Endothelial cell (in vitro differentiated cells): ENCODE data around the gene IGFBPL1. TPM values are rescaled to one million over a fixed set of nuclear protein-coding genes. Genes with fewer than 3 reads are reported as not detected.
A peak's percentile ranks its signal among the peaks of the same experiment; 100 is the strongest.

Experiments
- DNase-seq: peaks from one replicate; pipeline ENCODE4 v3.0.0; 2021; ENCODE audit warnings: low spot score
- H3K27ac Mint-ChIP-seq: one replicate; pipeline ENCODE4 v1.8.0; 2021; ENCODE audit warnings: mixed read lengths, inconsistent platforms; ENCODE audit not compliant: unreplicated experiment
- H3K27me3 Mint-ChIP-seq: one replicate; pipeline ENCODE4 v1.8.0; 2021; ENCODE audit warnings: mild to moderate bottlenecking, moderate library complexity, mixed read lengths, inconsistent platforms; ENCODE audit not compliant: unreplicated experiment
- H3K36me3 Mint-ChIP-seq: one replicate; pipeline ENCODE4 v1.8.0; 2021; ENCODE audit warnings: mild to moderate bottlenecking, low read depth, mixed read lengths, inconsistent platforms; ENCODE audit not compliant: unreplicated experiment
- H3K4me1 Mint-ChIP-seq: one replicate; pipeline ENCODE4 v1.8.0; 2021; ENCODE audit warnings: mild to moderate bottlenecking, mixed read lengths, inconsistent platforms; ENCODE audit not compliant: unreplicated experiment
- H3K4me3 Mint-ChIP-seq: one replicate; pipeline ENCODE4 v1.8.0; 2021; ENCODE audit warnings: mild to moderate bottlenecking, mixed read lengths, inconsistent platforms; ENCODE audit not compliant: unreplicated experiment
- H3K9me3 Mint-ChIP-seq: one replicate; pipeline ENCODE4 v1.8.0; 2021; ENCODE audit warnings: mixed read lengths, inconsistent platforms; ENCODE audit not compliant: unreplicated experiment
- total RNA-seq: library from RNA; stranded (reverse); fragmentation: NEBNext Ultra II Directional; extraction: Animal tissue kit (Norgen Biotek cat#: 25700); gene quantifications from one replicate; pipeline ENCODE4 v1.2.1, GENCODE V29; 2021; ENCODE audit not compliant: unreplicated experiment
- TF ChIP-seq, protein P1 (sequence below): fragments of 200-600 bp; sonication (generic); IDR thresholded peaks from one replicate; pipeline ENCODE4 v1.5.0; 2021; ENCODE audit warnings: antibody characterized with exemption; ENCODE audit not compliant: unreplicated experiment

The IGFBPL1 gene
- total RNA-seq, 1 donor from 2014 or later: 9.1 TPM

DNA sequence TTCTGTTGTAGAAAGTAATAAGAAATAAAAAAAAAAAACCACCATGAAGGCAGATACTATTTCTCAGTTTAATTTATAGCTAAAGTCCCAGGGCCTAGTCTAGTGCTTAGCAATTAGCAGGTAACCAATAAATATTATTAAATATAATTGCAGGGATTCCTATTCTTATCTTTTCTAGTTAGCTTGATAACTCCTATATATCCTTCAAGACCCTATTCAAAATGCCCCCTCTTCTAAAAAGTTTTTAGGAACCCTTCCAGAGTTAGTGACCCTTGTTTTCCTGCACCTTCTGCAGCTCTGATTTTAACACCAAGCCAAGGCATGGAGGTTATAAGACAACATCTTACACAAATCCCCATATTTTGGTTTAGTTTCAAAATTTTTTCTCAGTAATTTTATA is 56.4 kb downstream of the IGFBPL1 start:
- no peaks in the 10 kb centered on the region for H3K36me3 Mint-ChIP-seq
- TF ChIP-seq, protein P1, sequence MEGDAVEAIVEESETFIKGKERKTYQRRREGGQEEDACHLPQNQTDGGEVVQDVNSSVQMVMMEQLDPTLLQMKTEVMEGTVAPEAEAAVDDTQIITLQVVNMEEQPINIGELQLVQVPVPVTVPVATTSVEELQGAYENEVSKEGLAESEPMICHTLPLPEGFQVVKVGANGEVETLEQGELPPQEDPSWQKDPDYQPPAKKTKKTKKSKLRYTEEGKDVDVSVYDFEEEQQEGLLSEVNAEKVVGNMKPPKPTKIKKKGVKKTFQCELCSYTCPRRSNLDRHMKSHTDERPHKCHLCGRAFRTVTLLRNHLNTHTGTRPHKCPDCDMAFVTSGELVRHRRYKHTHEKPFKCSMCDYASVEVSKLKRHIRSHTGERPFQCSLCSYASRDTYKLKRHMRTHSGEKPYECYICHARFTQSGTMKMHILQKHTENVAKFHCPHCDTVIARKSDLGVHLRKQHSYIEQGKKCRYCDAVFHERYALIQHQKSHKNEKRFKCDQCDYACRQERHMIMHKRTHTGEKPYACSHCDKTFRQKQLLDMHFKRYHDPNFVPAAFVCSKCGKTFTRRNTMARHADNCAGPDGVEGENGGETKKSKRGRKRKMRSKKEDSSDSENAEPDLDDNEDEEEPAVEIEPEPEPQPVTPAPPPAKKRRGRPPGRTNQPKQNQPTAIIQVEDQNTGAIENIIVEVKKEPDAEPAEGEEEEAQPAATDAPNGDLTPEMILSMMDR: no peak
- no peaks in the 10 kb centered on the region for H3K4me1 Mint-ChIP-seq
- peaks cover 4% of the 10 kb centered on the region for H3K27me3 Mint-ChIP-seq
- no peak overlapping the region for H3K27ac Mint-ChIP-seq
- H3K4me3 Mint-ChIP-seq: no peak overlapping the region
- DNase-seq: no peak
- no peaks in the 10 kb centered on the region for H3K9me3 Mint-ChIP-seq

DNA sequence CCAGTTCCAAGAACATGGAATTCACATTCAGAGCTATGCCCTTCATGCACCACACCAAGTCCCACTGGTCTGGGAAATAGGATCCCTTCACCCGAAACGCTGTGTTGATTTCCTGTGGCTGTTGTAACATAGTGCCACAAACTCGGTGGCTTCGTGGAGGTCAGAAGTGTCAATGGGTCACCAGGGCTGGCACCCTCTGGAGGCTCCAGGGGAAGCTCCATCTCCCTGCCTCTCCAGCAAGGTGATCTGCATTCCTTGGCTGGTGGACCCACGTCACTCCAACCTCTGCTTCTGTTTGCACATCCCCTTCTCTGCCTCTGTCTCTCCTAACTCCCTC is 60.7 kb downstream of the IGFBPL1 start:
- Mint-ChIP-seq H3K27me3 (peaks cover 2% of the 10 kb centered on the region), H3K27ac (no peak overlapping the region), H3K9me3 (no peaks in the 10 kb centered on the region), H3K4me3 (no peak overlapping the region), H3K36me3 (no peaks in the 10 kb centered on the region), H3K4me1 (peaks cover 5% of the 10 kb centered on the region)
- TF ChIP-seq, protein P1: no peak
- no peak for DNase-seq

DNA sequence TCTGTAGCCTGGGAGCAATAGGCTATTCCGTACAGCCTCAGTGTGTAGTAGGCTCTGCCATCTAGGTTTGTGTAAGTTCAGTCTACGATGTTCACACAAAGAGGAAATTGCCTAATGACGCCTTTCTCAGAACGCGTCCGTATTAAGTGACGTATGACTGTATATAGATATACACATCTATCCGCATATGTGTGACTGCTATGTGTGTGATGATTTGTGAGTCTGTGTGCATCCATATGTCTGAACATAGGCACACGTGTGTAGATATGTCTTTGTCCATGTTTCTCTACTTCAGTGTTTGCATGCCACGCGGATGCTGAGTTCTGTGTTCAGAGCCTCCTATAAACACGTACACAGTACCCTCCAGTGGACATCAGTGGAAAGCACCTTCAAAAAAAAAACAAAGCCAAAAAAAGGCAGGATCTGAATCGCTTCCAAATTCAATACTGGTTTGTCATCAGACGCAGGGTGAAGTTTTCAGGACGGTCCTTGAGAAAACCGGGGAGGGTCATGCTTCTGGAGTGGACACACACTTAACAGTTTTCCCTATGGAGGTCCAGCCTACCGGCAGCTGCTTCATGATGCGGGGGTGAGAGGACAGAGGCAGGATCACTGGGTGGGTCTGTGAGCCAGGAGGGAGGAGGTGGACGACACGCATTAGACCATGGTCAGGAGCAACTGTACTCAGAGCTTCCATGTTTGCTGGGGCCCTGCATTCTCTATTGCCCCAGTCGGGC is 61.2 kb downstream of the IGFBPL1 start:
- peaks cover 5% of the 10 kb centered on the region for H3K4me1 Mint-ChIP-seq

DNA sequence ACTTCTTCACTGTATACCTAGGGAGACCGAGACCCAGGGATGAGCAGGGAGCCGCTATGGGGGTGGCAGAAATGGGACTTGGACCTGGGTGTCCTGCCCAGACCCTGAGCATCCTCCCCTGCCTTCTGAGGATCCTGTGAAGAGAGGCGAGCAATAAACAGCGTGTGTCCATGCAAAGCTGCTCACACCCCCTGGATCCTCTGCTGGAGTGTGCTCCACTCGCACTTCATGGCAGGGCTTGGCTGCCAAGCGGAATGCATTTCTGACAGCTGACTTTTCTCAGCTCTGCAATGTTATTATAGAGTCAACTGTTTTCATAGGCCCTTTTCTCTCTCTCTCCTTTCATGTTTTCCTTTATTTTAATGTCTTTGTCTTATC is 62.8 kb downstream of the IGFBPL1 start:
- H3K27me3 Mint-ChIP-seq: peaks cover 2% of the 10 kb centered on the region
- TF ChIP-seq, protein P1: no peak
- DNase-seq: no peak
- no peaks in the 10 kb centered on the region for H3K9me3 Mint-ChIP-seq
- H3K36me3 Mint-ChIP-seq: no peaks in the 10 kb centered on the region
- H3K27ac Mint-ChIP-seq: no peak overlapping the region
- H3K4me1 Mint-ChIP-seq: peaks cover 9% of the 10 kb centered on the region
- H3K4me3 Mint-ChIP-seq: no peak overlapping the region

More for the DNA sequence above, 61.2 kb downstream of the IGFBPL1 start:
- Mint-ChIP-seq H3K4me3 (no peak overlapping the region), H3K27ac (no peak overlapping the region), H3K9me3 (no peaks in the 10 kb centered on the region), H3K27me3 (peaks cover 2% of the 10 kb centered on the region), H3K36me3 (no peaks in the 10 kb centered on the region)
- DNase-seq: peak; percentile 26
- TF ChIP-seq, protein P1: peak; percentile 34

DNA sequence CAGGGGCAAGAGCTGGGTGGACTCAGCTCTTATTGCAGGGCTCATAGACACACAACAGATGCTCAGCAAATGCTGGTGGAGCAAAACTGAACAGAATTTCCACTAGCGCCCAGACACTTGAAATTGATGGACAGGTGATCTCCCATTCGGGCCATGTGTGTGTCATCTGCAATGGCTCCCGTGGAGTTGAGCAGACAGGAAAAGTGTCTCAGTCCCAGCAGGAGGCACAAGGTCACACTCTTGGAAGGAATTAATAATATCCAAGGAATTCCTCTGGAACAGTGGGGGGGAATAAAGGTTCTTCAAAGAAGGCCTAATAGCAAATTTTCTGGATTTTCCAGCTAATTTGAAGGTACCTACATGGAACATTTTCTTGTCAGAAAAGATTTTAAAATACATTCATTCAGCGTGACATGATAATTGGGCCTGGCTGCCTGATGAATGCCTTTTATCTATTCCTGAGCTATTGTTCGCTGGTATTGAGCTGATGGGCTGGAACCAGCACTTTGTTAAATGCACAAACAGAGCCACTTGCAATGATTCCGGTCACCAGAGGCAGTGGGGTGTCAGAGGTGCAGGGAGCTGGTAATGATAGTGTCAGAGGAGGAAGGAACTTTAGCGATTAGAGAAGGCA is 63.3 kb downstream of the IGFBPL1 start:
- H3K27me3 Mint-ChIP-seq: peaks cover 2% of the 10 kb centered on the region
- DNase-seq: no peak
- TF ChIP-seq, protein P1: no peak
- no peaks in the 10 kb centered on the region for H3K9me3 Mint-ChIP-seq
- H3K4me1 Mint-ChIP-seq: peaks cover 9% of the 10 kb centered on the region
- H3K27ac Mint-ChIP-seq: no peak overlapping the region
- no peaks in the 10 kb centered on the region for H3K36me3 Mint-ChIP-seq
- no peak overlapping the region for H3K4me3 Mint-ChIP-seq
